GM21619 (cell line): Measurements from ENCODE around the gene PPARA.
"Not testable (repeated sequence)": the region's sequence is repeated elsewhere in the genome, so short reads cannot be mapped to it uniquely, and the experiment has no call there.

Source experiments
- ATAC-seq: cut with Tn5 transposase; IDR thresholded peaks from one replicate; pipeline ENCODE4 v1.9.1; 2021; ENCODE audit not compliant: unreplicated experiment

The PPARA gene

DNA sequence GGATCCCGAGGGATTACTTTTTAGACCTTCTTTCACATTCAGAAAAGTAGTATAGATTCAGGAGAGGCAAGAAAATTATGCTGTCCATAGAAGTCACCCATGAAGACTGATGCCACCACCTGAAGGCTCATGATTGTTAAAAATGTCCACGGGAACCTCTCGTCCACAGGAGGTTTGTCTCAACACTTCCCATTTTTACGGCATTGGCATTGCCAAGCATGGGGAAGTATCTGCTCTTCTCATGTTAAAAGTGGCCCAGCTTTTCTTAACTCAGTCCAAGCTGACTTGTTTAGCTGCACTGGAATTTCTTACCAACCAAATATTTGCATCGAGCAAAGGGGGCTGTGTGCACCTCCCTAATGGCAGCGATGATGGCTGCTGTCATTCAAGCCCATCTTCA, 90.2 kb downstream of the PPARA start:
- no peak for ATAC-seq

DNA sequence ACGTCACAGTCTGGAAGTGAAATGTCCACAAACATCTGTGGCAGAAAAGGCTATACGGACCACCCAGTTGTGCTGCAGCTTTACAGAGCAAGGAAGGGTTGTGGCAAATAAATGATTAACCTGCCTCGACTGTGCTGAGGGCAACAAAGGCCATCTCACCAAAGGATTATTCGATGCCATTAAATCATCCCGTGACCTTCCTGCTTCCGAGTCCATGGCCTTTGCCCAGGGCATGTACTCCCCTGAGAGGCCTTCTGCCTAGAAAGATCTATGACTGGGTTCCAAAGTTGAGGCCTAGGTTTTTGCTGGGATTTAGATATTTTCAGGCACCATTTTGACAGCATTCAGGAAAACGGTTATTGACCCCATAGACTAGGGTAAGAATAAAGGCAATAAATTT, 90.6 kb downstream of the PPARA start:
- no peak for ATAC-seq

DNA sequence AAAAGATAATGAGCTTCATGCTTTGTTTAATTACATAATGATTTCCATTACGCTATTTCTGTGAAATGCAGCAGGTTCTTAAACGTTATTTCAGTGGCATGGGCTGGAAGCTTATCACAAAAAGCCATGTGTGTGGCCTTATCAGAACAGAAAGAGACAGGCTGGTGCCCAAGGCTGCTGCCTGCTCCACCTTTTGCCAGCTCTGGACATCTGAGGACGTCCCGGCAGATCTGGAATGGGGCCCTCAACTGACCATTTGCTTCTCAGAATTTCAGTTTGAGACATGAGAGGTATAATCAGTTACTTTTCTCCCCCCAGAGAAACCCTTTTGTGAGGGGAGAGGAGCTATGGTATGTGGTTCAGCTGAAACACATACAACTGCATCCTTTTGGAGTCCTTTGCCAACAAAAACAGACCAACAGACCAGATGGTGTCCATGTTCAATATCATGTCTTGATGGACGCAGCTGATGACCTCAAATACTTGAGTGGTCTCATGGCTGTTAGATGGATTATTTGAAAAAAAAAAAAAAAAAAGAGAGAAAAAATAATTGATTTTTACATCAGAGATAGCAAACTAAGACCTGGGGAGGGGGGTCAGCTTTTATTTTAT, 91.2 kb downstream of the PPARA start:
- ATAC-seq: no peak

DNA sequence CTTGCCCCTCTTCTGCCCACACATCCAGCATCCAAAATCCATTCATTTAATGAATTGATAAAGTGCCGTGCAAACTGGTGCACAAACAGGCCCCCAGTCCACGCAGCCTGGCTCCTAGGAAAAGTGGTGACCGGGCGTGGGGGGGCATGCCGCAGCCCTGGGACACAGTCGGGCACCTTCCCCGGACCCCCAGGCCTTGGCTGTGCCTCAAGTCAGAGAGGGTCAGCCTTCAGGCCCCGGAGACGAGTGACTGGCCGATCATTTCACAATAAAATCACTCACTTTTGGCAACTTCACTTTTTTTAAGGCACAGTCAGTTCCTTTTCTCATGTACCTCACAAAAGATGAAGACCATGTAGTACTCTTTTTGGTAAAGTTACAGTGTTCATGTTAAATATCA, 91.8 kb downstream of the PPARA start:
- ATAC-seq: no peak

GRCh38 chr22:46244771-46245170, 94.4 kb downstream of the PPARA start:
- no peak for ATAC-seq

DNA sequence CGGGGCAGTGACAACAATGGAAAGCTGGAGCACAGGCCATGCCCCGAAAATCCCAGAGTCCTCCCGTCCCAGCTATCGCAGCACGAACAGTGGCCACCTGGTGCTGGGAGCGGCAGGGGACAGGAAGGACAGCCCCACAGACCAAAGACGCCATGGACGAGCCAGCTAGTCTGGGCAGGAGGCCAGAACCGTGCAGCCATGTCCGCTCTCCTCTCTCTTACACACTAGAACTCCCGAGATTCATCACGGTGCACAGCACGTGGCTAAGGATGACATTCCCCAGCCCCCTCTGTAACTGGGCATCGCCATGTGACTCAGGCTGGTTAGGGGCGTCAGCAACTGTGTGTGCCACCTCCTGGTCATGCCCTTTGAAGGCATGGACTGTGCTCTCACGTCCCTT, 95.2 kb downstream of the PPARA start:
- no peak for ATAC-seq

GRCh38 chr22:46246178-46246577, 95.9 kb downstream of the PPARA start:
- no peak for ATAC-seq

DNA sequence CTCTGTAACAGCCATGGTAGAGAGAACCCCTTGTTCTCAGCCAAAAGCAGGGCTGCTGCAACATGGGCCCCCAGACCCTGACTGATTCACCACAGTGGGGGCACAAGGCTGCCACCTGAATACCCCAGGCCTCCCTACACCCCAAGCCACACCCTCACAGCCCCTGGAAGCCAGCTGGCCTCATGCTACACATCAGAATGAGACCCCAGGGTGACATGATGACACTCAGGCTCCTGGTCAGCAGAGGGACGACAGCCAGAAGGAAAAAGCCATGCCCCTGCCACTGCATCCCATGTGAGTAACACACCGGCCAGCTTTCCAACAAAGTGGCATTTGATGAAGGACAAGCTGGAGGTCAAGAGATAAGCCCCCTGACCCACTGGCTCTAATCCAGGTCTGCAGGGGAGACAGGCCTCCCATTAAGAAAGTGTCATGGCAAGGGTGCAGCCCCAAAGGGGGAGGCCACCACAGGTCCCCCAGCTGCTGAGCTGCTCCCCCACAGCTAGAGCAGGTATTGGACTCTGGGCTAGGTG, 97.2 kb downstream of the PPARA start:
- ATAC-seq: no peak

DNA sequence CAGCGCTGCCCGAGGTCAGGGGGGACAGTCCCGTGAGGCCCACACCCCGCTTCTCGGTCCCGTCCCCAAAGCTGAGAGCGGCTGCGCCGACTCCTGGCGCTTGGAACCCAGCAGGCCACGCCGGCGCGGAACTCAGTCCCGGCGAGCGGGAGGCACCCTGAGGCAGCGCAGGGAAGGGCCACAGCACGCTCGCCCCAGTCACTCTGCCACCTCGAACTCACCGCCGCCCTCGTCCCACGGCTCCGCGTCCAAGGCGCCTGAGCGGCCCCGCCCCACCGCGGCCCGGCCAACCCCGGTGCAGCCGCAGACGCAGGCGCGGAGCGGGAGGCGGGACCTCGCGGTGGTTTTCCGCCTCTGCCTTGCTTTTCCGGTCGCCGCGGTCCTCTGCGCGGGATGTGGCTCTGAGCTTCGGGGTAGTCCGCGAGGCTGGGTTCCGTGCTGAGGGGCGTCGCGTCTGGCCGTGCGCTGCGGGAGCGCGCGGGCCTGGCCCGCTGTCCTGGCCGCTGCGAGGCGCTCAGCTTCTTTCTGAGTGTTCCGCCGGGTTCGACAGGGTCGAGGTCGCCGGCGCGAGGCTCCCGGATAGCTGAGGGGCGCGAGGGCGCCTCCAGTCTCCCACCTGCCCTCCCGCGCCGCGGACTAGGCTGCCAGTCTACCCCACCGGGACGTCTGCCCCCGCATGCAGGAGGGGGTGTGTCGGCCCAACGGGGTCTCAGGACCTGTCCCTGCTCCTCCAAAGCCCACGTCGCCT, 99.9 kb downstream of the PPARA start, which contains the start of gene CDPF1:
Gene CDPF1, minus strand, starts transcription at position 259 of the 748 bp plus-strand sequence. CDS start 2,009 bp downstream, outside the sequence.
- peak; percentile 71 for ATAC-seq

DNA sequence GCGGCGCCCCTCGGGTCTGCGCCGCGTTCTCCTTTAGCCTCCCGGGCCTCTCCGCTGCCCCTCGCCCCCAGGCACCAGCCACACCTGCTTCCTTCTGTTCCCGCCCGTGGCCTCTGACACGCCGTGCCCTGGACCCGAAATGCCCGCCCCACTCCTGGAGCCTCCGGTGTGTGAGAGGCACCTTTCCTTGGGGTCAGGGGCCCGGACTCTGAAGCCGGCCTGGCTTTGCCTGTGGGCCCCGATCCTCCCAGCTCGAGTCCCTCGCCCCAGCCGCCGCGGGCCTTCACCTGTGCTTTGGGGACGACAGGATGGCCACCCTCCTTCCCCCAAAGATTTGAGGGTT, 100.4 kb downstream of the PPARA start:
- ATAC-seq: peak; percentile 9

DNA sequence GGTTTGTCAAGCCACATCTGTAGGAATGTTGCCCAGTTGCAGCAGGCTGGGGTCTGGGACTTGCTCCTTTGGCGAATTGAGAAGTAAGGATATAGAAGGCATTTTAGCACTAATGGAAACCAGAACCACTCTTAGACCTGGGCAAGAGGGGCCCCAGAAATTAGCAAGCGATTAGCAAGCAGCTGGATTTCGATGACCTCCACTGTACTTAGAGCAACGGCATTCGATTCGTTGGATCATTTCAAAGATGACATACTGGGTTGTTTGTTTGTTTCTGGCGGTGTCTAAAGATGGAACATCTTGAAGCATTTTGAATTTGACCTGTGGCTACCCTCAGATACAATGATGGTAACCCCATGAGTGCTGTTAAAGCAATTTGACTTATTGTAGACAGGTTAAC, 100.9 kb downstream of the PPARA start:
- ATAC-seq: no peak

- ATAC-seq: no peak
Observed at GRCh38 chr22:46251816-46252380, 101.6 kb downstream of the PPARA start.

GRCh38 chr22:46256358-46256958, 106.1 kb downstream of the PPARA start:
- ATAC-seq: no peak

- no peak for ATAC-seq
Observed at GRCh38 chr22:46259374-46259773, 109.0 kb downstream of the PPARA start.

DNA sequence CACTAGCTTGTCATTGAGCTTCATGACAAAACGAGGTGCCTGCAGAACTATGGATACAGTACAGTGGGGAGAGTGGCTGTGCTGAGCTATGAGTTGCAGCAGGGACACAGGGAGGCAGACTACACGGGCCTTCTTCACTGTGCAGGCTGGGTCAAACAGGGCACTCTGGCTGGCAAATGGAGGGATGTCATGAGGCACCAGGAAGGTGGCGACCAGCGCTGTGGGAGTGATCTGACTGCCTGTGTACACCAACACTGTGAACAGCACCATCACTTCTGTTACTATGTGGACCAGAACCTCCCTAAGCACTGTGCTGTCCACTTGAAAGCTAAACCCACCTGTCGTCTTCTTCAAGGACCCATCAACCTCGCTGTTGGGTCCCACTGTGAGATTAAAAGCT, 109.7 kb downstream of the PPARA start:
- no peak for ATAC-seq

DNA sequence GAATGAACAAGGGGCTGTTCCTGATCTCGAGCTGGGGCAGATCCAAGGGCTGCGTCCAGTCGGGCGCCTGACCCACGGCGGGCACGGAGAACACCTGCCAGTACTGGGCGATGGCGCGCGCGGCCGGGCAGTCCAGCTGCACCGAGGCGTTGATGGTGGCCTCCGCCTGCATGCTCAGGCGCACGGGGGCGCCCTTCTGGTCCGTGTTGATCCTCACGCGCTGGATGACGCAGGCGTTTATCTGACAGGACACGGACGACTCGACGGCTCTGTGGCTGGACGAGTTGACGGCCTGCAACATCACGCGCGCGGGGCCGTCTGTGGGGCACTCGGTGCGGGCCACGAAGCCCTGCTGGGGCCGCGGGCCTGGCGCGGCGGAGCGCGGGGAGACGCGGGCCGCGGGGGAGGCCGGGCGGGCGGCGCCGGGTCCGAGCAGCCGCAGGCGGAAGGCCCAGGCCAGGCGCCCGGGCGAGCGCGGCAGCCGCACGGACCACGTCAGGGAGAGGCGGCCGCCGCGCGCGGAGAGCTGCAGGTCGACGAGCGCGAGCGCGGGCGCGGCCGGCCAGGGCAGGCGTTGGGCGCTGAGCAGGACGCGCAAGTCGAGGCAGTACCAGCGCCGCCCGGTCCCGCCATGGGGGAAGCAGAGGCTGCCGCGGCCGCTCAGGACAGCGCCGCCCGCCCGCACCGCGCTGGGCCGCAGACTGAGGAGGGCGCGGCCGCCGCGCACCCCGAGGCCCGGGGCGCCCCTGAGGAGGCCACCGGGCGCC, 112.3 kb downstream of the PPARA start:
- ATAC-seq: no peak

- no peak for ATAC-seq
Observed at GRCh38 chr22:46263216-46263590, 112.9 kb downstream of the PPARA start, which contains the start of gene PKDREJ. Gene PKDREJ, minus strand, starts transcription at chr22:46263343. Its CDS starts 21 bp downstream, at chr22:46263322.

- not testable (repeated sequence) for ATAC-seq
Observed at GRCh38 chr22:46264520-46264919, 114.2 kb downstream of the PPARA start.

DNA sequence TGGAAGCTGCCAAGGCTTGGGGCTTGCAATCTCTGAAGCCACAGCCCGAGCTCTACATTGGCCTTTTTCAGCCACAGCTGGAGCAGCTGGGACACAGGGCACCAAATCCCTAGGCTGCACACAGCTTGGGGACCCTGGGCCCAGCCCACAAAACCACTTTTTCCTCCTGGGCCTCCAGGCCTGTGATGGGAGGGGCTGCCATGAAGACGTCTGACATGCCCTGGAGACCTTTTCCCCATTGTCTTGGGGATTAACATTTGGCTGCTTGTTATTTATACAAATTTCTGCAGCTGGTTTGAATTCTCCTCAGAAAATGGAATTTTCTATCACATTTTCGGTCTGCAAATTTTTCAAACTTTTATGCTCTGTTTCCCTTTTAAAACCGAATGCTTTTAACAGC, 115.3 kb downstream of the PPARA start:
- ATAC-seq: not testable (repeated sequence)

GRCh38 chr22:46267431-46268279, 117.3 kb downstream of the PPARA start, which contains the start of gene TTC38:
Gene TTC38, plus strand, starts transcription at chr22:46268008. Its CDS starts 32 bp downstream, at chr22:46268040.
- peak; percentile 82 for ATAC-seq
